ENCODE data around the gene LRRC27.
"Not testable (repeated sequence)": the region's sequence is repeated elsewhere in the genome, so short reads cannot be mapped to it uniquely, and the experiment has no call there.

LRRC27 gene

DNA sequence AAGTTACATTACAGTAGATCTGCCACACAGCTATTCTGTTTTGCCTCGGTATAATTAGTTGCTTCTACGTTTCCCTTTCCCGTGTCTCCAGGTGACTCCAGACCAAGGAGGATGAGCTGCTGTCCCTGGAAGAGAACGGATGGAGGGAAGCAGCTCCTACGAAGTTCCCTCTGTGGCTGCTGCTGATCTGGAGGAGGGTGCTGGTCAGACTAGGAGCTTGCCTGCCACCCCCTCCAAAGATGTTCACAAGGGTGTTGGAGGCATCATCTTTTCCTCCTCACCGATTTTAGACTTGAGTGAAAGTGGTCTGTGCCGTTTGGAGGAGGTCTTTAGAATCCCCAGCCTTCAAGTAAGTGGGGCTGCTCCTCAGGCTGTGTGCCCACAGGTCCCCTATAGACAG is 1.4 kb downstream of the LRRC27 start:
- peak overlapping the region; percentile 62 to 89 (median 67) for H3K27ac Mint-ChIP-seq
- peak overlapping the region; percentile 90 to 97 (median 95) for H3K4me3 Mint-ChIP-seq
- H3K27me3 Mint-ChIP-seq (ENCODE audit: low read depth) = peaks cover 5% of the 10 kb centered on the region
- H3K9me3 Mint-ChIP-seq = no peaks in the 10 kb centered on the region
- H3K36me3 Mint-ChIP-seq (ENCODE audit: low read depth) = peaks cover 31% of the 10 kb centered on the region
- H3K4me1 Mint-ChIP-seq = peaks cover 48% of the 10 kb centered on the region
- TF ChIP-seq, protein P1, sequence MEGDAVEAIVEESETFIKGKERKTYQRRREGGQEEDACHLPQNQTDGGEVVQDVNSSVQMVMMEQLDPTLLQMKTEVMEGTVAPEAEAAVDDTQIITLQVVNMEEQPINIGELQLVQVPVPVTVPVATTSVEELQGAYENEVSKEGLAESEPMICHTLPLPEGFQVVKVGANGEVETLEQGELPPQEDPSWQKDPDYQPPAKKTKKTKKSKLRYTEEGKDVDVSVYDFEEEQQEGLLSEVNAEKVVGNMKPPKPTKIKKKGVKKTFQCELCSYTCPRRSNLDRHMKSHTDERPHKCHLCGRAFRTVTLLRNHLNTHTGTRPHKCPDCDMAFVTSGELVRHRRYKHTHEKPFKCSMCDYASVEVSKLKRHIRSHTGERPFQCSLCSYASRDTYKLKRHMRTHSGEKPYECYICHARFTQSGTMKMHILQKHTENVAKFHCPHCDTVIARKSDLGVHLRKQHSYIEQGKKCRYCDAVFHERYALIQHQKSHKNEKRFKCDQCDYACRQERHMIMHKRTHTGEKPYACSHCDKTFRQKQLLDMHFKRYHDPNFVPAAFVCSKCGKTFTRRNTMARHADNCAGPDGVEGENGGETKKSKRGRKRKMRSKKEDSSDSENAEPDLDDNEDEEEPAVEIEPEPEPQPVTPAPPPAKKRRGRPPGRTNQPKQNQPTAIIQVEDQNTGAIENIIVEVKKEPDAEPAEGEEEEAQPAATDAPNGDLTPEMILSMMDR (IDR thresholded peaks at IDR 0.05; ENCODE audit: unreplicated experiment in 3 of 3) = no peak

- H3K9me3 Mint-ChIP-seq = no peaks in the 10 kb centered on the region
- no peak overlapping the region for H3K27ac Mint-ChIP-seq
- peaks cover 25% of the 10 kb centered on the region for H3K36me3 Mint-ChIP-seq (ENCODE audit: low read depth)
- H3K4me1 Mint-ChIP-seq = peaks cover 38% of the 10 kb centered on the region
- H3K4me3 Mint-ChIP-seq = peak overlapping the region in 2 of 3 experiments; percentile 8 to 95
- TF ChIP-seq, protein P1 (IDR thresholded peaks at IDR 0.05; ENCODE audit: unreplicated experiment in 3 of 3) = no peak
- peaks cover 5% of the 10 kb centered on the region for H3K27me3 Mint-ChIP-seq (ENCODE audit: low read depth)
These were observed 2.7 kb downstream of the LRRC27 start for GRCh38 chr10:132334631-132335188.

- Mint-ChIP-seq H3K27me3 (ENCODE audit: low read depth) (peaks cover 5% of the 10 kb centered on the region), H3K4me1 (peaks cover 31% of the 10 kb centered on the region), H3K9me3 (no peaks in the 10 kb centered on the region), H3K36me3 (ENCODE audit: low read depth) (peaks cover 22% of the 10 kb centered on the region), H3K27ac (peak overlapping the region; percentile 5 to 47 (median 12)), H3K4me3 (peak overlapping the region; percentile 64 to 75 (median 73))
- TF ChIP-seq, protein P1 (IDR thresholded peaks at IDR 0.05; ENCODE audit: unreplicated experiment in 3 of 3) = no peak
These were observed 3.4 kb downstream of the LRRC27 start for GRCh38 chr10:132335189-132336063.

- H3K27me3 Mint-ChIP-seq (ENCODE audit: low read depth) = peaks cover 5% of the 10 kb centered on the region
- TF ChIP-seq, protein P1 (IDR thresholded peaks at IDR 0.05; ENCODE audit: unreplicated experiment in 3 of 3) = no peak
- H3K9me3 Mint-ChIP-seq = no peaks in the 10 kb centered on the region
- peak overlapping the region in 2 of 3 experiments; percentile 73 to 75 for H3K4me3 Mint-ChIP-seq
- peak overlapping the region; percentile 5 to 89 (median 47) for H3K27ac Mint-ChIP-seq
- peaks cover 29% of the 10 kb centered on the region for H3K4me1 Mint-ChIP-seq
- H3K36me3 Mint-ChIP-seq (ENCODE audit: low read depth) = peaks cover 25% of the 10 kb centered on the region
These were observed 4.2 kb downstream of the LRRC27 start for GRCh38 chr10:132336064-132336746.

DNA sequence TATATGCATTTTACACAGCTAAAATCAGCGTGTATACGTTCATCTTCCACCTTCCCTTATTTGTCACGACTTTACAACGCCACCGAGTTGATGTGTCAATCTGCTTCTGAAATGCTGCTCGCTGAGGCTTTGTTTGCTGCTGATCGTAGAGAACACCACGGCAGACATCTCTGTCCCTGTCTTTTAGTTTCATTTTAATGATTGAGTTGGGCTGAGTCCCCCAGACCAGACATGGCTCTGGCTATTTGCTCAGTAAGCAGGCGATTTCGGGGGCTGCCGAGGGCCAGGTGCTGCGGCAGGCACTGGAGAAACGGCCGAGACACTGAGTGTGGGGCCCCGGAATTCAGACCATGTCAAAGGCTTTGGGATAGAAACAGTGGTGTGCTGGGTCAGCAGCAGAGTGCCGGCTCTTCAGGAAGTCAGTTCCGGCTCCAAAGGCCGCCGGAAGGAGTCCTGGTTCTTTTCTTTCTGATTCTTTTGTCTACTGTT is 5.0 kb downstream of the LRRC27 start:
- Mint-ChIP-seq H3K27me3 (ENCODE audit: low read depth) (no peaks in the 10 kb centered on the region), H3K4me3 (peak overlapping the region; percentile 58 to 71 (median 69)), H3K36me3 (ENCODE audit: low read depth) (peaks cover 33% of the 10 kb centered on the region), H3K27ac (peak overlapping the region; percentile 79 to 90 (median 89)), H3K9me3 (no peaks in the 10 kb centered on the region), H3K4me1 (peaks cover 22% of the 10 kb centered on the region)
- TF ChIP-seq, protein P1 (IDR thresholded peaks at IDR 0.05; ENCODE audit: unreplicated experiment in 3 of 3) = no peak

GRCh38 chr10:132337854-132338253 is 5.9 kb downstream of the LRRC27 start:
- not testable (repeated sequence) for H3K27me3 Mint-ChIP-seq (ENCODE audit: low read depth)
- peak overlapping the region; percentile 79 to 90 (median 89) for H3K27ac Mint-ChIP-seq
- peaks cover 40% of the 10 kb centered on the region for H3K36me3 Mint-ChIP-seq (ENCODE audit: low read depth)

More at GRCh38 chr10:132337854-132338253, 5.9 kb downstream of the LRRC27 start:
- H3K4me1 Mint-ChIP-seq = peaks cover 17% of the 10 kb centered on the region
- not testable (repeated sequence) for H3K9me3 Mint-ChIP-seq
- H3K4me3 Mint-ChIP-seq = peak overlapping the region in 2 of 3 experiments; percentile 20 to 69
